ENCODE measurements around the gene DONSON. TPM values are rescaled to one million over a fixed set of nuclear protein-coding genes. Genes with fewer than 3 reads are reported as not detected.

Gene DONSON
- total and polyA plus RNA-seq, 2 of the 13 experiments (the other 11 are each of a cell fraction or from before 2014, with no cell fraction given) = 35.4 to 63.6 TPM

DNA sequence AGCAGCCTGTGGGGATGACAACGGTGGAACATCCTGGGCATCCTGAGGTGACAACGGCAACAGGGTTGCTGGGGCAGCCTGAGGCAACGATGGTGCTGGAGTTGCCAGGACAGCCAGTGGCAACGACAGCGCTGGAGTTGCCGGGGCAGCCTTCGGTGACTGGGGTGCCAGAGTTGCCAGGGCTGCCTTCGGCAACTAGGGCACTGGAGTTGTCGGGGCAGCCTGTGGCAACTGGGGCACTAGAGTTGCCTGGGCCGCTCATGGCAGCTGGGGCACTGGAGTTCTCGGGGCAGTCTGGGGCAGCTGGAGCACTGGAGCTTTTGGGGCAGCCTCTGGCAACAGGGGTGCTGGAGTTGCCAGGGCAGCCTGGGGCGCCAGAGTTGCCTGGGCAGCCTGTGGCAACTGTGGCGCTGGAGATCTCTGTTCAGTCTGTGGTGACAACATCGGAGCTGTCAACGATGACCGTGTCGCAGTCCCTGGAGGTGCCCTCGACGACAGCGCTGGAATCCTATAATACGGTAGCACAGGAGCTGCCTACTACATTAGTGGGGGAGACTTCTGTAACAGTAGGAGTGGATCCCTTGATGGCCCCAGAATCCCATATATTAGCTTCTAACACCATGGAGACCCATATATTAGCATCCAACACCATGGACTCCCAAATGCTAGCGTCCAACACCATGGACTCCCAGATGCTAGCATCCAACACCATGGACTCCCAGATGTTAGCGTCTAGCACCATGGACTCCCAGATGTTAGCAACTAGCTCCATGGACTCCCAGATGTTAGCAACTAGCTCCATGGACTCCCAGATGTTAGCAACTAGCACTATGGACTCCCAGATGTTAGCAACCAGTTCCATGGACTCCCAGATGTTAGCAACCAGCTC, 37.5 kb downstream of the DONSON start:
- BruUV-seq (replicated peaks) = no TSS peak
- Histone ChIP-seq H3K9ac (ENCODE audit: insufficient read depth, low read depth, low read length) (no peak overlapping the region), H3K9me3 (ENCODE audit: low read length) (no peaks in the 10 kb centered on the region), H3K27ac (ENCODE audit: extremely low read length, insufficient read depth, low read length) (no peak overlapping the region), H2AFZ (ENCODE audit: low read length) (no peak overlapping the region), H3K79me2 (ENCODE audit: insufficient read depth, low read length) (peaks cover 87% of the 10 kb centered on the region), H3K27me3 (ENCODE audit: control insufficient read depth in 1 of 2, insufficient read depth in 2 of 2, low read length in 2 of 2) (no peaks in the 10 kb centered on the region), H3K36me3 (replicated peaks in 1 of 2; ENCODE audit: control insufficient read depth in 1 of 2, insufficient read depth in 2 of 2, low read length in 2 of 2) (peaks cover 33 to 83% of the 10 kb centered on the region in 2 experiments), H3K4me1 (ENCODE audit: insufficient read depth, low read length) (peaks cover 14% of the 10 kb centered on the region; the same call in 1 of the 2 replicates), H3K4me3 (replicated peaks in 1 of 3; ENCODE audit: insufficient read depth in 1 of 3, low read depth in 2 of 3, low read length in 3 of 3) (no peak overlapping the region), H4K20me1 (ENCODE audit: insufficient read depth, low read length) (peaks cover 64% of the 10 kb centered on the region), H3K4me2 (ENCODE audit: low read depth, low read length) (no peak overlapping the region)
- WGBS (ENCODE audit: low lambda C conversion rate) = 97% methylated on average over 14 of the region's 23 CpGs
- no peak for FAIRE-seq
- no peak for DNase-seq (ENCODE audit: low spot score)
- CTCF ChIA-PET (ENCODE audit: low intra/inter-chr PET ratio, low total read pairs) = no interaction called here
- peak; percentile 18 for ATAC-seq
- TF ChIP-seq ZNF556 (CRISPR knock-in tag; IDR thresholded peaks at IDR 0.05; ENCODE audit: borderline replicate concordance) (no peak), AGO2 (optimal IDR thresholded peaks at IDR 0.05; ENCODE audit: low read depth, low read length) (peak; percentile 95), POLR2AphosphoS2 (IDR thresholded peaks at IDR 0.05; ENCODE audit: low read depth, low read length) (peak; percentile 27; the same call in 1 of the 2 replicates), KLF12 (CRISPR knock-in tag; IDR thresholded peaks at IDR 0.05; ENCODE audit: borderline replicate concordance) (no peak), RBM22 (optimal IDR thresholded peaks at IDR 0.05; ENCODE audit: low read length) (peak; percentile 63), IKZF4 (CRISPR knock-in tag; IDR thresholded peaks at IDR 0.05; ENCODE audit: borderline replicate concordance, low read depth, not compliant biosample characterization) (no peak), POLR2A (IDR thresholded peaks at IDR 0.05; ENCODE audit: insufficient read depth in 1 of 2, low read depth in 2 of 2, low read length in 2 of 2) (peak in 1 of 2 experiments; percentile 12; a peak in 2 of 4 replicates), RBFOX2 (IDR thresholded peaks at IDR 0.05; ENCODE audit: low read depth, low read length) (peak; percentile 75), KDM1A (CRISPR knock-in tag; IDR thresholded peaks at IDR 0.05) (no peak), ZBTB42 (CRISPR knock-in tag; IDR thresholded peaks at IDR 0.05) (0 out of 2 replicates have a peak, but pooled peaks have one; percentile 46)
- TF ChIP-seq, protein P1, sequence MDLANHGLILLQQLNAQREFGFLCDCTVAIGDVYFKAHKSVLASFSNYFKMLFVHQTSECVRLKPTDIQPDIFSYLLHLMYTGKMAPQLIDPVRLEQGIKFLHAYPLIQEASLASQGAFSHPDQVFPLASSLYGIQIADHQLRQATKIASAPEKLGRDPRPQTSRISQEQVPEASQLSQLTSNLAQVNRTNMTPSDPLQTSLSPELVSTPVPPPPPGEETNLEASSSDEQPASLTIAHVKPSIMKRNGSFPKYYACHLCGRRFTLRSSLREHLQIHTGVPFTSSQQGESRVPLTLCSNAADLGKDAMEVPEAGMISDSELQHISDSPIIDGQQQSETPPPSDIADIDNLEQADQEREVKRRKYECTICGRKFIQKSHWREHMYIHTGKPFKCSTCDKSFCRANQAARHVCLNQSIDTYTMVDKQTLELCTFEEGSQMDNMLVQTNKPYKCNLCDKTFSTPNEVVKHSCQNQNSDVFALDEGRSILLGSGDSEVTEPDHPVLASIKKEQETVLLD (CRISPR knock-in tag; IDR thresholded peaks at IDR 0.05; ENCODE audit: low read depth) = no peak
- TF ChIP-seq, protein P2, sequence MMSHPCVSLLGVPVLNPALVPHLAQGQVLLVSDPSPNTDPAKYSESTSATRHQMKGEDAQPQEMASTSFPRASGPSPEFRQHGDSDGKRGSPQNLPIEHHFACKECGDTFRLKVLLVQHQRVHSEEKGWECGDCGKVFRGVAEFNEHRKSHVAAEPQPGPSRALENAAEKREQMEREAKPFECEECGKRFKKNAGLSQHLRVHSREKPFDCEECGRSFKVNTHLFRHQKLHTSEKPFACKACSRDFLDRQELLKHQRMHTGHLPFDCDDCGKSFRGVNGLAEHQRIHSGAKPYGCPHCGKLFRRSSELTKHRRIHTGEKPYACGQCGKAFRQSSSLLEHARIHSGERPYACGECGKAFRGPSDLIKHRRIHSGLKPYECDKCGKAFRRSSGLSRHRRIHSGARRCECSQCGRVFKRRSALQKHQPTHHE (CRISPR knock-in tag; IDR thresholded peaks at IDR 0.05; ENCODE audit: borderline replicate concordance) = no peak
- TF ChIP-seq, protein P3, sequence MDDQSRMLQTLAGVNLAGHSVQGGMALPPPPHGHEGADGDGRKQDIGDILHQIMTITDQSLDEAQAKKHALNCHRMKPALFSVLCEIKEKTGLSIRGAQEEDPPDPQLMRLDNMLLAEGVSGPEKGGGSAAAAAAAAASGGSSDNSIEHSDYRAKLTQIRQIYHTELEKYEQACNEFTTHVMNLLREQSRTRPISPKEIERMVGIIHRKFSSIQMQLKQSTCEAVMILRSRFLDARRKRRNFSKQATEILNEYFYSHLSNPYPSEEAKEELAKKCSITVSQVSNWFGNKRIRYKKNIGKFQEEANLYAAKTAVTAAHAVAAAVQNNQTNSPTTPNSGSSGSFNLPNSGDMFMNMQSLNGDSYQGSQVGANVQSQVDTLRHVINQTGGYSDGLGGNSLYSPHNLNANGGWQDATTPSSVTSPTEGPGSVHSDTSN (CRISPR knock-in tag; IDR thresholded peaks at IDR 0.05; ENCODE audit: borderline replicate concordance) = no peak
- intact Hi-C loops (cut with micrococcal nuclease; ENCODE audit: unreplicated experiment) (no loop called here), in situ Hi-C loops (cut with HindIII; ENCODE audit: extremely low pct_ligation_motif_present, low pct_unique_long_range_greater_than_20kb) (no loop called here)
- POLR2A ChIA-PET = interaction anchor here (0.8 to 1.4 kb wide), 9 partner anchors 8 to 71 kb away, joined by 3 to 6 read pairs (median 5); partner anchors contain the start of genes DONSON, GART, SON and TMEM50B
